Right lobe of liver (tissue), 6 donors: ENCODE measurements around the gene IGSF21. TPM values are rescaled to one million over a fixed set of nuclear protein-coding genes. Genes with fewer than 3 reads are reported as not detected.

ENCODE experiments used
- ATAC-seq, 4 donors: fragments of 200-7000 bp; cut with Tn5 transposase; one replicate each; pipeline ENCODE4 v1.9.1; 2020; ENCODE audit warnings: mild to moderate bottlenecking in 4 of 4, moderate library complexity in 4 of 4
- DNase-seq, 3 donors: peaks; one replicate each; pipeline ENCODE4 v3.0.0-alpha.2; 2020
- H3K27ac ChIP-seq, 3 donors: fragments of 200-600 bp; one replicate each; pipeline ENCODE4 v1.8.0; 2022
- H3K27me3 ChIP-seq, 2 donors: fragments of 200-600 bp; one replicate each; pipeline ENCODE4 v1.8.0; 2022
- H3K36me3 ChIP-seq, 4 donors: fragments of 200-600 bp; sonication (generic) in 1 of 4; one replicate each; pipeline versions ENCODE4 v1.5.1 to v1.8.0; 2017 to 2022; ENCODE audit warnings: control low read depth in 1 of 4
- H3K4me1 ChIP-seq, 4 donors: fragments of 200-600 bp; sonication (generic) in 1 of 4; one replicate each; pipeline versions ENCODE4 v1.5.1 to v1.8.0; 2017 to 2022; ENCODE audit warnings: control low read depth in 1 of 4
- H3K4me3 ChIP-seq, 3 donors: fragments of 200-600 bp; one replicate each; pipeline ENCODE4 v1.8.0; 2022
- H3K9me3 ChIP-seq, 4 donors: fragments of 200-600 bp; sonication (generic) in 1 of 4; one replicate each; pipeline versions ENCODE4 v1.5.1 to v1.8.0; 2017 to 2022; ENCODE audit warnings: control low read depth in 1 of 4
- POLR2A ChIP-seq: fragments of 450-650 bp; IDR thresholded peaks from one replicate; pipeline ENCODE4 v1.6.1; 2017; ENCODE audit warnings: antibody characterized with exemption, mild to moderate bottlenecking
- WGBS: methylation state at CpG from one replicate; pipeline ENCODE4 v1.1.6; 2018; ENCODE audit warnings: low coverage, low lambda C conversion rate; ENCODE audit not compliant: insufficient coverage; ENCODE audit errors: missing lambda C conversion rate; 5-methylcytosine and 5-hydroxymethylcytosine counted together
- intact Hi-C, 2 donors: fragments of 100-400 bp; cut with DNase I; formaldehyde crosslinking; loops; one replicate each; pipeline versions ENCODE4 v1.11.2 to v1.14.1; 2022
- total RNA-seq, 6 experiments: library from RNA; depleted of rRNA in 2 of 6; stranded (reverse); fragments of >200 nt in 2 of 6; fragmentation: NEBNext Ultra II Directional in 3 of 6; extraction: Animal tissue kit (Norgen Biotek cat#: 25700) in 3 of 6; gene quantifications; one replicate each; pipeline versions ENCODE4 v1.1.0 to v1.2.4, GENCODE V29; 2016 to 2023
- TF ChIP-seq, protein P1 (sequence below), 4 donors: fragments of 200-600 bp in 3 of 4; fragments of 450-650 bp in 1 of 4; IDR thresholded peaks; one replicate each; pipeline versions ENCODE4 v1.5.1 to v1.8.0; 2016 to 2022; ENCODE audit warnings: antibody characterized with exemption in 4 of 4, mild to moderate bottlenecking in 2 of 4
- donor health status: DM: no; HTN: yes; CAD: no.
- donor health status: DM: no; HTN: no; CAD: no.
- donor health status: DM: no; HTN: no; CAD: no.
- donor health status: DM: no; HTN: yes; CAD: no.
- donor health status: DM: no; HTN: yes; CAD: no.

Gene IGSF21
- total RNA-seq, 6 experiments from 2014 or later: 0.34 to 2.0 (median 0.71) TPM

DNA sequence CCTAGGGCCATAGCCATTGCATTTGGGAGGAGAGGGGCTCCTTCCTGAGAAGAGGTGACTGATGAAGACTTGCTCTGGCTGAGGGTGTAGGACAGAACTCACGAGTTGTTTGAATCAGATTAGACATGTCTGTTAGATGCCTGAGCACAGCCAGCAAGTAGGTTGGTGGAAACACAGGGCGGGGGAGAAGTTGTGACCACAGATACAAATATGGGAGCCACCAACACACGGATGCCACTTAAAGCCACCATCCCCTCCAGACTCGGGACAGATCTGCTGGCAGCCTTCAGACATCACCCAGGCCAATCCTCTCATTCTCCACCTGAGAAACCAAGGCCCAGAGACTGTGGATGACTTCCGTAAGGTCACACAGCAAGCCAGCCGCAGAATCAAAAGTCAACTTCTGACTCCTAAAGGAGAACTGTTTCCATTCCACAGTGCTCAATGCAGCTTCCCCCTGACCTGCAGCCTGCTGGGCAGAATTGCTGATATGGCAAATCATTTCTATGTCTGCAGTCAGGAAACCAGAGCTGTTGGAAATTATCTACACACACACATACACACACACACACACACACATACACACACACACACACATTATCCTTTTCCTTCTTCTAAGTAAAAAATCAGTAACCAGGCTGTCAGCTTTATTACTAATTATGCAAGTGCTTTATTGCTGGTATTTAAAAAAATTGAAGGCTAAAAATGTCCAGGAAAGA lies 196.7 kb downstream of the IGSF21 start:
- H3K27me3 ChIP-seq: no peaks in the 10 kb centered on the region
- DNase-seq (no peak), ATAC-seq (peak in 2 of 4 donors; percentile 10 to 48)
- no peaks in the 10 kb centered on the region for H3K36me3 ChIP-seq
- no peaks in the 10 kb centered on the region for H3K4me1 ChIP-seq
- no peaks in the 10 kb centered on the region for H3K9me3 ChIP-seq
- TF ChIP-seq POLR2A: no peak
- TF ChIP-seq, protein P1, sequence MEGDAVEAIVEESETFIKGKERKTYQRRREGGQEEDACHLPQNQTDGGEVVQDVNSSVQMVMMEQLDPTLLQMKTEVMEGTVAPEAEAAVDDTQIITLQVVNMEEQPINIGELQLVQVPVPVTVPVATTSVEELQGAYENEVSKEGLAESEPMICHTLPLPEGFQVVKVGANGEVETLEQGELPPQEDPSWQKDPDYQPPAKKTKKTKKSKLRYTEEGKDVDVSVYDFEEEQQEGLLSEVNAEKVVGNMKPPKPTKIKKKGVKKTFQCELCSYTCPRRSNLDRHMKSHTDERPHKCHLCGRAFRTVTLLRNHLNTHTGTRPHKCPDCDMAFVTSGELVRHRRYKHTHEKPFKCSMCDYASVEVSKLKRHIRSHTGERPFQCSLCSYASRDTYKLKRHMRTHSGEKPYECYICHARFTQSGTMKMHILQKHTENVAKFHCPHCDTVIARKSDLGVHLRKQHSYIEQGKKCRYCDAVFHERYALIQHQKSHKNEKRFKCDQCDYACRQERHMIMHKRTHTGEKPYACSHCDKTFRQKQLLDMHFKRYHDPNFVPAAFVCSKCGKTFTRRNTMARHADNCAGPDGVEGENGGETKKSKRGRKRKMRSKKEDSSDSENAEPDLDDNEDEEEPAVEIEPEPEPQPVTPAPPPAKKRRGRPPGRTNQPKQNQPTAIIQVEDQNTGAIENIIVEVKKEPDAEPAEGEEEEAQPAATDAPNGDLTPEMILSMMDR (IDR thresholded peaks at IDR 0.05): no peak
- no peak overlapping the region for H3K27ac ChIP-seq
- no peak overlapping the region for H3K4me3 ChIP-seq
- intact Hi-C loops: no loop called here
- 46% methylated on average over 3 of the region's 6 CpGs for WGBS

DNA sequence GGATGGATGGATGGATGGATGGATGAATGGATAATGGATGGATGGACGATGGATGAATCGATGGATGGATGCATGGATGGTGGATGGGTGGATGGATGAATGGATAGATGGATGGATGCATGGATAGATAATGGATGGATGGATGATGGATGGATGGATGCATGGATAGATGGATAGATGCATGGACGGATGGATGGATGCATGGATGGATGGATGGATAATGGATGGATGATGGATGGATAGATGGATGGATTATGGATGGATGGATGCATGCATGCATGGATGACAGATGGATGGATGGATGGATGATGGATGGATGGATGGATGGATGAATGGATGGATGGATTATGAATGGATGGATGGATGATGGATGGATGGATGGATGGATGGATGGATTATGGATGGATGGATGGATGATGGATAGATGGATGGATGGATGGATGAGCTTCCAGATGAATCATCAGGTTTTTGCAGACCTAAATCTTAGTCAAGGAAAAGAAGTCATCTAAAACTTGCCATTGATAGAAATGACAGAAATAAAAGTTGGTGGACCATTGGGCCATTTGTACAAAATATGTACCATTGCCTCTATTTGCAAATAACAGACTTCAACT lies 197.7 kb downstream of the IGSF21 start:
- no peaks in the 10 kb centered on the region for H3K4me1 ChIP-seq
- H3K4me3 ChIP-seq: no peak overlapping the region
- H3K36me3 ChIP-seq: no peaks in the 10 kb centered on the region
- no peak for TF ChIP-seq POLR2A
- TF ChIP-seq, protein P1 (IDR thresholded peaks at IDR 0.05): no peak
- DNase-seq (no peak), ATAC-seq (no peak)
- 62% methylated on average over 3 of the region's 3 CpGs for WGBS
- intact Hi-C loops: no loop called here
- no peaks in the 10 kb centered on the region for H3K27me3 ChIP-seq
- H3K27ac ChIP-seq: no peak overlapping the region
- H3K9me3 ChIP-seq: no peaks in the 10 kb centered on the region

DNA sequence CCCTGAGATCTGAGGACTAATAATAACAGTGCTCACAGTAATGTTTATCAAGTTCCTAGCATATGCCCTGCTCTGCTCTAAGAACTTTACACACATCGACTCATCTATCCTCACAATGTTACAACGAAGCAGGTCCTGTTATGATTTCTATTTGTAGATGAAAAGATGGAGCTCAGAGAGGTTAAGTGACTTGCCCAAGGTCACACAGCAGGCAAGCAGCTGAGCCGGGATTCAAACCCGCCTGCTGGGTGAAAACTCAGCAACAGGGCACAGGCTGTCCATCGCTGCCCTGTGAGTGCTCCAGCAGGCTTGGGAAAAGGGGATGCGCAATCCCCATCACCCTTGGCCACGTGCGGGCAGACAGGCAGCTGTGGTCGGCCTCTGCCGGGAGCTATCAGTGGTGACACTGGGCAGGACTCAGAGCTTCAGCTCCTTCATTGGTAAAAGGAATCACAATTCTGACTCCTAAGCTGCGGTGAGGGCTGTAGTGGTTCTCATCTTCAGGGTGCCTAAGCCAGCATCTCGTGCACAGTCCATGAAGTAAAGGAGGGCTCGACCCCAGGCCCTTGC lies 199.8 kb downstream of the IGSF21 start:
- TF ChIP-seq POLR2A: no peak
- TF ChIP-seq, protein P1 (IDR thresholded peaks at IDR 0.05): no peak
- Histone ChIP-seq H3K36me3 (no peaks in the 10 kb centered on the region), H3K4me1 (no peaks in the 10 kb centered on the region), H3K27me3 (no peaks in the 10 kb centered on the region), H3K9me3 (no peaks in the 10 kb centered on the region), H3K4me3 (no peak overlapping the region), H3K27ac (no peak overlapping the region)
- 66% methylated on average over 8 of the region's 13 CpGs for WGBS
- ATAC-seq: no peak
- intact Hi-C loops: no loop called here
- no peak for DNase-seq

DNA sequence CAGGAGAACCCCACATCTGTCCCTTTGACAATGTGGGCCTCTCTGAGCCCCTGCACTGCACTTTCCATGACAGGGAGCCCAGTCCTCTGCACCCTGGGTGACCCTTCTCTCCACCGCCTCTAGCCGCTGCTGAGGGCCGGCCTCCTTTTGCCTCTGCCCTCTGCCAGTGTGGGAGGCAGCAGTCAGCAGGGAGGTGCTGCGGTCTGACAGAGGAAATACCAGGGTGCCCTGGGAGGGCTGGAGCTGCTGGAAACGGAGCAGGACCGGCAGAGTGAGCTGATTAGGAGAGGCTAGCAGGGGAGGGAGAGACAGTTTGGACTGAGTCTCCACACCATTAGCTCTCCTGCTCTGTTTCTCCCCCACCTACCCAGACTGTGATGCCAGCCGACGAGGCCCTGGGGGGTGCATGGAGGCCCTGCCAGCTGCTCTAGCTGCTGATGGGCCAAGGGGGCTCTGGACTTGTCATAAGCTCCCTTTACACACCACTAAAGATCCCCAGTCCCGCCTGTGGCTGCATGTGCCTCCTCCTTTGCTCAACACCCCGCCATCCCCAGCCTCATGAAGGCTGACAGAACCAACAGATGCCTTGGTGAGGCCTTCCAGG lies 202.1 kb downstream of the IGSF21 start:
- intact Hi-C loops: no loop called here
- ATAC-seq (no peak), DNase-seq (no peak)
- Histone ChIP-seq H3K36me3 (no peaks in the 10 kb centered on the region), H3K9me3 (no peaks in the 10 kb centered on the region), H3K4me1 (no peaks in the 10 kb centered on the region), H3K4me3 (no peak overlapping the region), H3K27ac (no peak overlapping the region), H3K27me3 (no peaks in the 10 kb centered on the region)
- WGBS: 89% methylated on average over 2 of the region's 10 CpGs
- TF ChIP-seq, protein P1 (IDR thresholded peaks at IDR 0.05): no peak
- no peak for TF ChIP-seq POLR2A
